ENCODE data around the gene ASTE1. TPM values are rescaled to one million over a fixed set of nuclear protein-coding genes. Genes with fewer than 3 reads are reported as not detected.

Gene ASTE1
- total and polyA plus RNA-seq, 9 donors: 3.1 to 11.9 (median 8.6) TPM

- H3K27ac ChIP-seq: no peak overlapping the region
- H3K9me3 ChIP-seq: no peaks in the 10 kb centered on the region
- no peaks in the 10 kb centered on the region for H3K27me3 ChIP-seq
- TF ChIP-seq CTCF (IDR thresholded peaks at IDR 0.05) (no peak), POLR2A (IDR thresholded peaks at IDR 0.05) (no peak), EP300 (IDR thresholded peaks at IDR 0.05) (no peak)
- intact Hi-C loops (cut with DNase I): no loop called here
- no peaks in the 10 kb centered on the region for H3K36me3 ChIP-seq
- DNase-seq: no peak
- peak overlapping the region; percentile 78 for H3K4me3 ChIP-seq
- WGBS, 3 donors: 83 to 98% (median 88%) methylated on average over 1 of the region's 1 CpG
- H3K4me1 ChIP-seq (ENCODE audit: insufficient read depth): peaks cover 6% of the 10 kb centered on the region
Observed at GRCh38 chr3:131025539-131025938, 1.1 kb downstream of the ASTE1 start.

GRCh38 chr3:131020122-131020693 is 6.4 kb downstream of the ASTE1 start:
- DNase-seq: no peak
- H3K36me3 ChIP-seq: no peaks in the 10 kb centered on the region

GRCh38 chr3:131018970-131019369 is 7.7 kb downstream of the ASTE1 start:
- Histone ChIP-seq H3K27me3 (no peaks in the 10 kb centered on the region), H3K4me1 (ENCODE audit: insufficient read depth) (peaks cover 5% of the 10 kb centered on the region), H3K4me3 (no peak overlapping the region), H3K27ac (no peak overlapping the region), H3K9me3 (no peaks in the 10 kb centered on the region), H3K36me3 (no peaks in the 10 kb centered on the region)
- intact Hi-C loops (cut with DNase I): no loop called here
- no peak for TF ChIP-seq POLR2A (IDR thresholded peaks at IDR 0.05)
- DNase-seq: no peak
- WGBS, 3 donors: 89% methylated on average over 3 of the region's 3 CpGs

More at GRCh38 chr3:131020122-131020693, 6.4 kb downstream of the ASTE1 start:
- Histone ChIP-seq H3K27me3 (no peaks in the 10 kb centered on the region), H3K27ac (no peak overlapping the region), H3K9me3 (no peaks in the 10 kb centered on the region), H3K4me3 (no peak overlapping the region), H3K4me1 (ENCODE audit: insufficient read depth) (peaks cover 5% of the 10 kb centered on the region)
- WGBS, 3 donors: 82 to 90% (median 86%) methylated on average over 5 of the region's 5 CpGs
- intact Hi-C loops (cut with DNase I): no loop called here
- no peak for TF ChIP-seq POLR2A (IDR thresholded peaks at IDR 0.05)
- no peak for TF ChIP-seq CTCF (IDR thresholded peaks at IDR 0.05)
- no peak for TF ChIP-seq EP300 (IDR thresholded peaks at IDR 0.05)

GRCh38 chr3:131009698-131010097 is 16.9 kb downstream of the ASTE1 start:
- no peak for TF ChIP-seq EP300 (IDR thresholded peaks at IDR 0.05)
- no peak for TF ChIP-seq CTCF (IDR thresholded peaks at IDR 0.05)
- TF ChIP-seq POLR2A (IDR thresholded peaks at IDR 0.05): no peak
- Histone ChIP-seq H3K36me3 (no peaks in the 10 kb centered on the region), H3K27me3 (no peaks in the 10 kb centered on the region), H3K4me3 (no peak overlapping the region), H3K4me1 (ENCODE audit: insufficient read depth) (no peaks in the 10 kb centered on the region), H3K9me3 (no peaks in the 10 kb centered on the region), H3K27ac (no peak overlapping the region)
- 95 to 100% (median 97%) methylated on average over 1 of the region's 1 CpG for WGBS, 3 donors
- no peak for DNase-seq
- intact Hi-C loops (cut with DNase I): no loop called here

GRCh38 chr3:131008326-131008725 is 18.3 kb downstream of the ASTE1 start:
- H3K27ac ChIP-seq: no peak overlapping the region
- WGBS, 3 donors: 93 to 100% (median 100%) methylated on average over 1 of the region's 1 CpG
- intact Hi-C loops (cut with DNase I): no loop called here
- no peaks in the 10 kb centered on the region for H3K36me3 ChIP-seq
- no peaks in the 10 kb centered on the region for H3K9me3 ChIP-seq
- no peaks in the 10 kb centered on the region for H3K4me1 ChIP-seq (ENCODE audit: insufficient read depth)
- no peaks in the 10 kb centered on the region for H3K27me3 ChIP-seq
- H3K4me3 ChIP-seq: no peak overlapping the region
- DNase-seq: no peak
- no peak for TF ChIP-seq CTCF (IDR thresholded peaks at IDR 0.05)
- no peak for TF ChIP-seq EP300 (IDR thresholded peaks at IDR 0.05)
